HCT116 (cell line): Measurements from ENCODE around the gene CLN6.

ENCODE experiments used
- CEBPB ChIP-seq: IDR thresholded peaks from 2 replicates; pipeline ENCODE4 v1.6.1; 2012; ENCODE audit warnings: low read depth
- EZH2 ChIP-seq: fragments of 200-600 bp; sonication (generic); IDR thresholded peaks from 2 replicates; pipeline ENCODE4 v1.6.1; 2017; ENCODE audit warnings: antibody characterized with exemption, mixed run types
- EZH2phosphoT487 ChIP-seq: fragments of 200-600 bp; IDR thresholded peaks from 2 replicates; pipeline ENCODE4 v1.6.1; 2018; ENCODE audit warnings: antibody characterized with exemption, borderline replicate concordance
- POLR2A ChIP-seq: IDR thresholded peaks from 2 replicates; pipeline ENCODE4 v1.7.0; 2011; ENCODE audit warnings: borderline replicate concordance; ENCODE audit not compliant: insufficient read depth, insufficient read length; ENCODE audit errors: extremely low read depth
- REST ChIP-seq: IDR thresholded peaks from 2 replicates; pipeline ENCODE4 v1.6.1; 2012; ENCODE audit warnings: low read depth
- YY1 ChIP-seq: IDR thresholded peaks from 2 replicates; pipeline ENCODE4 v1.6.1; 2011; ENCODE audit warnings: low read length, low read depth, moderate library complexity, mild to moderate bottlenecking; ENCODE audit not compliant: insufficient replicate concordance; ENCODE audit errors: extremely low read depth
- ZNF274 ChIP-seq: fragments of 200-500 bp; sonication (Bioruptor generic); IDR thresholded peaks from 2 replicates; pipeline ENCODE4 v1.6.1; 2014; ENCODE audit warnings: mild to moderate bottlenecking, low read depth, low read length, inconsistent platforms
- TF ChIP-seq, protein P1 (sequence below): IDR thresholded peaks from 2 replicates; pipeline ENCODE4 v1.6.1; 2012
- TF ChIP-seq, protein P2 (sequence below), 3 experiments: fragments of 200-600 bp in 1 of 3; sonication (generic) in 1 of 3; IDR thresholded peaks in 2 of 3; conservative IDR thresholded peaks in 1 of 3; 2 replicates each; pipeline ENCODE4 v1.5.1; 2012 to 2017; ENCODE audit warnings: low read depth in 2 of 3, low read length in 2 of 3, antibody characterized with exemption in 1 of 3, borderline replicate concordance in 1 of 3, control low read depth in 1 of 3, mild to moderate bottlenecking in 1 of 3, mixed read lengths in 1 of 3, mixed run types in 1 of 3, moderate library complexity in 1 of 3; ENCODE audit not compliant: insufficient read depth in 1 of 3

- TF ChIP-seq, protein P1, sequence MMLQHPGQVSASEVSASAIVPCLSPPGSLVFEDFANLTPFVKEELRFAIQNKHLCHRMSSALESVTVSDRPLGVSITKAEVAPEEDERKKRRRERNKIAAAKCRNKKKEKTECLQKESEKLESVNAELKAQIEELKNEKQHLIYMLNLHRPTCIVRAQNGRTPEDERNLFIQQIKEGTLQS = no peak
- TF ChIP-seq, protein P2, sequence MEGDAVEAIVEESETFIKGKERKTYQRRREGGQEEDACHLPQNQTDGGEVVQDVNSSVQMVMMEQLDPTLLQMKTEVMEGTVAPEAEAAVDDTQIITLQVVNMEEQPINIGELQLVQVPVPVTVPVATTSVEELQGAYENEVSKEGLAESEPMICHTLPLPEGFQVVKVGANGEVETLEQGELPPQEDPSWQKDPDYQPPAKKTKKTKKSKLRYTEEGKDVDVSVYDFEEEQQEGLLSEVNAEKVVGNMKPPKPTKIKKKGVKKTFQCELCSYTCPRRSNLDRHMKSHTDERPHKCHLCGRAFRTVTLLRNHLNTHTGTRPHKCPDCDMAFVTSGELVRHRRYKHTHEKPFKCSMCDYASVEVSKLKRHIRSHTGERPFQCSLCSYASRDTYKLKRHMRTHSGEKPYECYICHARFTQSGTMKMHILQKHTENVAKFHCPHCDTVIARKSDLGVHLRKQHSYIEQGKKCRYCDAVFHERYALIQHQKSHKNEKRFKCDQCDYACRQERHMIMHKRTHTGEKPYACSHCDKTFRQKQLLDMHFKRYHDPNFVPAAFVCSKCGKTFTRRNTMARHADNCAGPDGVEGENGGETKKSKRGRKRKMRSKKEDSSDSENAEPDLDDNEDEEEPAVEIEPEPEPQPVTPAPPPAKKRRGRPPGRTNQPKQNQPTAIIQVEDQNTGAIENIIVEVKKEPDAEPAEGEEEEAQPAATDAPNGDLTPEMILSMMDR (IDR thresholded peaks at IDR 0.05 in 2 of 3, conservative IDR thresholded peaks at IDR 0.05 in 1 of 3; ENCODE audit: borderline replicate concordance in 1 of 3, insufficient read depth in 1 of 3, low read depth in 2 of 3, low read length in 2 of 3) = no peak
- TF ChIP-seq EZH2 = no peak
- no peak for TF ChIP-seq EZH2phosphoT487
- TF ChIP-seq YY1 = no peak
- TF ChIP-seq ZNF274 = no peak
- TF ChIP-seq REST = no peak
- TF ChIP-seq CEBPB = no peak
- no peak for TF ChIP-seq POLR2A
These were observed 45.7 kb upstream of the CLN6 start for GRCh38 chr15:68275165-68275746.
